HAP-1 (cell line): ENCODE data around the gene OSBPL2.

ENCODE experiments used
- DNase-seq, 2 experiments: peaks; one replicate each; pipeline ENCODE4 v3.0.0-alpha.2; 2016 to 2020; ENCODE audit warnings: low spot score in 2 of 2
- H3K27me3 ChIP-seq: fragments of 250-450 bp; sonication (Bioruptor Pico); 2 replicates; pipeline ENCODE4 v1.5.1; 2020; ENCODE audit warnings: low read depth, mild to moderate bottlenecking, moderate library complexity
- H3K36me3 ChIP-seq: fragments of 250-450 bp; sonication (Bioruptor Pico); replicated peaks from 2 replicates; pipeline ENCODE4 v1.5.1; 2020; ENCODE audit warnings: mild to moderate bottlenecking
- H3K4me1 ChIP-seq: fragments of 250-450 bp; sonication (Bioruptor Pico); 2 replicates; pipeline ENCODE4 v1.5.1; 2020; ENCODE audit warnings: mild to moderate bottlenecking
- H3K4me3 ChIP-seq: fragments of 250-450 bp; sonication (Bioruptor Pico); 2 replicates; pipeline ENCODE4 v1.5.1; 2020; ENCODE audit warnings: mild to moderate bottlenecking, moderate library complexity
- H3K9me3 ChIP-seq: fragments of 250-450 bp; sonication (Bioruptor Pico); 2 replicates; pipeline ENCODE4 v1.5.1; 2020; ENCODE audit warnings: mild to moderate bottlenecking, moderate library complexity
- in situ Hi-C: fragments of 300-500 bp; cut with MboI; formaldehyde crosslinking; loops from 3 replicates; pipeline ENCODE4 v1.14.3; 2020; ENCODE audit warnings: low sequenced_read_pairs, inconsistent platforms, mixed read lengths

Gene OSBPL2

DNA sequence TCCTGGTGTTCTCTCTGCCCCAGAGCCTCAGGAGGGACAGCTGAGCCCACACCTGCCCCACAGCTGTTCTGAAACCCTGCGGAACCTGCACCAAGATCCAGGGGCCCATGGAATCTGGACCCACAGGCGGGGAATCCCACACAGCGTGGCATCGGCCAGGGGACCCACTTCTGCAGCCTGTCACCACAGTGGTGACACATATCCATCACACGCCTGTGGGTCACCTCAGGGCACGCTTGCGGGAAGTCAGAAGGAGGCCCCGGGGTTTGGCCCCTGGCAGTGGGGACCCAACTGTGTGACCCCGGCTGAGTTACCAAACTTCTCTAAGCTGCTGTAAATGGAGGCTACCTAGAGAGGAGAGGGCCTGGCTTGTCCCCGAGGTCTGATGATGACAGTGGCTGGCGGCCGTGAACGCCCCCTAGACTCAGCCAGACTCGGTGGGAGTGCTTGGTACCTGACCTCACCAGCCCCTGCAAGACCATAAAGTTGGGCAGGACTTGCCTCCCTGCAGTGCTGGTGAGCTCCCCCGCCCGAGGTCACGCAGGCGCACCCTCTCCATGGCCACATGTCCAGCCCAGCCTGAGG is 16.0 kb upstream of the OSBPL2 start:
- in situ Hi-C loops, result no loop called here
- Histone ChIP-seq H3K4me1 (no peaks in the 10 kb centered on the region), H3K27me3 (peaks cover 69% of the 10 kb centered on the region), H3K9me3 (no peaks in the 10 kb centered on the region), H3K36me3 (no peaks in the 10 kb centered on the region), H3K4me3 (no peak overlapping the region)
- DNase-seq, result no peak

DNA sequence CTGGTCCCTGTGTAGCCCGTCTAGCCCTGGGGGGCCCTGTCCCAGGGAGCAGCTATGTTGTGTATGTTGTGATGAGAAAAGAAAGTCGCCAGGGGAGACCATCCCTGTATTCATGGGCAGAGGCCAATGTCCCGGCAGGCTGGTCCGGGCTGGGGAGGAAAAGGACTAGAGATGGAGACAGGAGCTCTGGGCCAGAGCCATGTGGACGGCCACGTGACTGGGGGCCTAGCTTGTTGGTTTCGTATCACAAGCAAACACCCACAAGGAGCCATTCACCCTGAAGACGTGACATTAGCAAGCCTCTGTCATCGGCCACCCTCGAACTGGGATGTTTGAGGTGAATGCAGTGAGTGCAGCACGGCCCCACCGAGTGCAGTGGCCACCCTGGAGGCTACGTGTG is 15.3 kb upstream of the OSBPL2 start:
- Histone ChIP-seq H3K9me3 (no peaks in the 10 kb centered on the region), H3K27me3 (peaks cover 63% of the 10 kb centered on the region), H3K4me3 (no peak overlapping the region), H3K4me1 (no peaks in the 10 kb centered on the region), H3K36me3 (no peaks in the 10 kb centered on the region)
- in situ Hi-C loops, result no loop called here
- no peak for DNase-seq

DNA sequence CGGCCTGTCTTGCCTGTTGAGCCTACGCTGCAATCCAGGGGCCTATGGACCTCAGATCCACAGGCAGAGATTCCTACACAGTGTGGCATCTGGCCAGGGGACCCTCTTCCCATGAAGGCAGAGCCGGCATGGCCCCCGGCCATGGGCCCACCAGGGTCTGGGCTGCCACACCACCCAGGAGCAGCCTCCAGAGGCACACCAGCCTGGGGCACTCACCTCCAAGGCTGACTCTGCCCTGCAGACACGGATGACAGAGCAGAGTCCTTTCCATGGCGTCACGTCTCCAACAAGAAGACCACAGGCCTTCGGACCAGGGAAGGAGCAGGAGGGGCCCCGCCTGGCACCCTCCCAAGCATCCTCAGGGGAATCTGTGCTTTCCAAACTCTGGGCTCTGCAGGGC is 14.8 kb upstream of the OSBPL2 start:
- in situ Hi-C loops, result no loop called here
- peaks cover 57% of the 10 kb centered on the region for H3K27me3 ChIP-seq
- no peaks in the 10 kb centered on the region for H3K36me3 ChIP-seq
- H3K9me3 ChIP-seq, result no peaks in the 10 kb centered on the region
- DNase-seq, result no peak
- no peak overlapping the region for H3K4me3 ChIP-seq
- H3K4me1 ChIP-seq, result no peaks in the 10 kb centered on the region

DNA sequence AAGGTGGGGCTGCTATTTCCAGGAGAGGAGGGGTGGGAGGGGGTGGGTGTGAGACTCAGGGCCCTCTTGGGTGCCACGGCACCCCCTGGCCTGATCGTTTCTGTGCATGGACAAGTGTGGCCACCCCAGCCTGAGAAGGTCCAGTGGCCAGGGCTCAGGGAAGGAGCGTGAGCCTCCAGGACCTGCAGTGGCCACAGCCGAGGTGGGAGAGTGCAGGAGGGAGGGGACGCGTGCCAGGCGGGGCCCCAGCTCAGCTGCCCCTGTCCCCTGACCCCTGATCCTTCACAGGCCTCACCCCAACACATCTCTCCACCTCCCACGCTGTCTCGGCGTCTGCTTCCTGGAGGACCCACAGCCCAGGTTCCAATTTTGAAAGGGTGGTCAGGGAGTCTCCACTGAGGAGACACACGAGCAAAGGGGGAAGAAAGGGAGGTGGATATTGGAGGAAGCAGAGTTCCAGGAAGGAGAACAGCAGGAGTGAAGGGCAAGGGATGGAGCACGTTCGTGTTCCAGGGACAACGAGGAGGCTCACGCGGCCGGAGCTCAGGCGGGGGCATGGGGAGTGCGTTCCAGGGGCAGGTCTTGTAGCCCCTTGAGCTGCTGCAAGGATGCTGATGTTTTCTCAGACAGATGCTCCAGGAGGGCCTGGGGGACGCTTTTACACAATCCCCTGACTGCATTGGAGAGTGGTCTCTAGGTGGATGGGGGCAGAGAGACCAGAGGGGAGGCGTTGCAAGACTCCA is 14.0 kb upstream of the OSBPL2 start:
- DNase-seq, result no peak
- Histone ChIP-seq H3K36me3 (no peaks in the 10 kb centered on the region), H3K27me3 (peaks cover 49% of the 10 kb centered on the region), H3K4me3 (no peak overlapping the region), H3K4me1 (no peaks in the 10 kb centered on the region), H3K9me3 (no peaks in the 10 kb centered on the region)
- in situ Hi-C loops, result no loop called here

DNA sequence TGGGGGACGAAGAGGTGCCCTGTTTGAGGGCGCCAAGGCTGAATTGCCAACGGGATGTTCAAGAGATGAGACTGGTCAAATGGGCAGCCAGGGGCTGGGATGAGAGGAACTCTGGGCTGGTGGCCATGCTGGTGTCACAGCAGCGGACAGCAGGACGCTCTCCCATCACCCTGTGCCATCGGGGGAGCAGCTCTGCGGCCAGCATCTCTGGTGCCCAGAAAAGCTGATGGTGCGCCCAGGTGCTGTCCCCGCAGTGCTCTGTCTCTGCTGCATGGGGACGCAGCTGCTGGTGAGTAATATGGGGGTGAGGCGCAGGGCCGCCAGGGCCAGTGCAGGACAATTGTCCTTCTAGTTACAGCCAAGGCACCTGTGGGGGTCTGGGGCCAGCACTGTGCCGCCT is 13.3 kb upstream of the OSBPL2 start:
- Histone ChIP-seq H3K4me3 (no peak overlapping the region), H3K36me3 (no peaks in the 10 kb centered on the region), H3K4me1 (no peaks in the 10 kb centered on the region), H3K9me3 (no peaks in the 10 kb centered on the region), H3K27me3 (peaks cover 46% of the 10 kb centered on the region)
- in situ Hi-C loops, result no loop called here
- DNase-seq, result no peak

DNA sequence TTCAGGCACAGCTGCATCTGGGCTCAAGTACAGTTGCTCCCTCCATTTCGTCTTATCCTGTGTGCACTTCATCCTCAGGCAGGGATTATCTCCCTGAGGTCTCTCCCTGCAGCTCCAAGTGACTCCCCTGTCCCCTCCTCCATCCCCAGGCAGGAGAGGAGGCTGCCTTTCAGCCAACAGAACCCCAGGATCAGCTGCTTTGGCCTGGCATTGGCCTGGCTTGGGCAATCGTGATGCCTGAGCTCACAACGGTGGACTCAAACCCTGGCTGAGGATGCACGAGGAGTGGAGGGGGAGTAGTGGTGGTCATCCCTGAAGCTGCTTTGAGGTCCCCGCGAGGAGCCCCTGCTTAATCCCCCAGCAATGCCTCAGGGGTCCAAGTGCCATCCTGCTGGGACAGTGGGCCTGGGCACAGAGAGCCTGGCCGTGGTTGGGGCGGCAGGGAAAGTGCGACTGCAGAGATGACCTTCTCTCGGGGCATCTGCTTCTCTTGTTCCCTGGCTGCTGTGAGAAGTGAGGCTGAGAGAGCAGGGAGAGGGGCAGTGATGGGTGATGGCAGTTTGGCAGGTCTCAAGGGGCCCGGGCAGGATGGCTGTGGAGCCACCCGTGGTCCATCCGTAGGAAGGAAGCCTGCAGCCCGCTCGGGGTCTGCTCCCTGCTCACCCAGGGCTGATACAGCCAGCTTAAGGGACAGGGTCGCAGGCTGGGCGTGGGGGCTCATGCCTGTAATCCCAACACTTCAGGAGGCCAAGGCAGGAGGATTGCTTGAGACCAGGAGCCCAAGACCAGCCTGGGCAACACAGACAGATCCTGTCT is 12.3 kb upstream of the OSBPL2 start:
- no peak overlapping the region for H3K4me3 ChIP-seq
- peaks cover 41% of the 10 kb centered on the region for H3K27me3 ChIP-seq
- H3K36me3 ChIP-seq, result no peaks in the 10 kb centered on the region
- H3K4me1 ChIP-seq, result no peaks in the 10 kb centered on the region
- no peaks in the 10 kb centered on the region for H3K9me3 ChIP-seq
- DNase-seq, result no peak
- in situ Hi-C loops, result no loop called here

DNA sequence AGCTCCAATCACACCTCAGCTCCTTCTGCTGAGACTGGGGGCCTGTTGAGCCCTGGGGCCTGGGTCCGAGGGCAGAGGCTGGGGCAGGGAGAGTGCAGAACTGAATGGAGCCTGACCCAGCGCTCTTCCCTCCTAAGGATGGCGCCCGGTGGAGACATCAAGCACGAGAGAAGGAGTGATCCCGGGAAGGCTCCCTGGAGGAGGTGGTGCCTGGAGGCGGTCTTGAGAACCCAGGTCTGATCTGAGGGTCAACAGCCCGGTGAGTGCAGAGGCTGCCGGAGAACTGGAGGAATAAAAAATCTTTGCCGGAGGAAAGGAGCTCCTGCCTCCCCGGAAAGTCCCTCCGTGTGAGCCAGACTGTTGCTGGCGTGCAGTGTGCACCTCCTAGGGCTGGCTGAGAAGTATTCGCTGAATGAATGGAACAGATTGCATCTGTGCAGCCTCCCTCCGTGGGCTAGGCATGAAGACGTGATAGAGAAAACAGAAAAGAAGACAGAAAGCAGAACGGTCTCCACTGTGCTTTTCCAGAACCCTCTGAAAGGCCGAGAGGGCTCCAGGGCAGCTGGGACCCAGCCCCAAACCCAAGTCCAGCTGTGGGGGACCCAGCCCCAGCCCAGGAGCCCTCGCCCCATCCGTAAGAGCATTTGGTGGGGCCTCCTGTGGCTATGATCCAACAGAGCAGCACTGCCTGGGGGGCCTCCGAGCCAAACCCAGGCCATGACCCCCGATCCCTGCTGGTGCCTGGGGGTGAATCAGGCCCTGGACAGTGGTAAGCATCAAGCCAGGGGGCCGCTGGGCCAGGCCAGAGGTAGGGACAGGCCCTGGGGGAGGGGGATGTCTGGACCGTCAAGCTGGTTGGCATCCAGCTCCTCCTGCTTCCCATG is 11.4 kb upstream of the OSBPL2 start:
- Histone ChIP-seq H3K4me3 (no peak overlapping the region), H3K27me3 (peaks cover 33% of the 10 kb centered on the region), H3K9me3 (no peaks in the 10 kb centered on the region), H3K4me1 (no peaks in the 10 kb centered on the region), H3K36me3 (no peaks in the 10 kb centered on the region)
- in situ Hi-C loops, result no loop called here
- DNase-seq, result no peak

DNA sequence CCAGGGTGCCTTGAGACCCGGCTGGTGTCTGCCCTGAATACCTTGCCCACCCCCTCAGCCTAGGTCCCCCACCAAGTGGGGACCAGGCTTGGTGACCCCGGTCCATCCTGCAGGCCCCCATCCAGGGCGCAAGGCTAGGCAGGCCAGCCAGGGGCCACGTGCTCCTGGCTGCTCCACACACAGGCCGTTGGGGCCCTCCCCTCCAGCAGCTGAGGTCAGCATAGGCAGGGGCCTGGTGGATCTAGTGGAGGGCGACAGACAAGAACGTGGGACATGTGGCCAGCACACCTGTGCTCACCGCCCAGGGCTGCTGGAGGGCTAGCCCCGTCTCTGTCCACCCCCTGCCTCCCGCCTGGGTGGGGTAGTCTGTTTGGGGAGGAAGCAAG is 10.7 kb upstream of the OSBPL2 start:
- DNase-seq, result no peak
- in situ Hi-C loops, result no loop called here
- H3K4me1 ChIP-seq, result no peaks in the 10 kb centered on the region
- peaks cover 28% of the 10 kb centered on the region for H3K27me3 ChIP-seq
- no peaks in the 10 kb centered on the region for H3K36me3 ChIP-seq
- H3K9me3 ChIP-seq, result no peaks in the 10 kb centered on the region
- no peak overlapping the region for H3K4me3 ChIP-seq

DNA sequence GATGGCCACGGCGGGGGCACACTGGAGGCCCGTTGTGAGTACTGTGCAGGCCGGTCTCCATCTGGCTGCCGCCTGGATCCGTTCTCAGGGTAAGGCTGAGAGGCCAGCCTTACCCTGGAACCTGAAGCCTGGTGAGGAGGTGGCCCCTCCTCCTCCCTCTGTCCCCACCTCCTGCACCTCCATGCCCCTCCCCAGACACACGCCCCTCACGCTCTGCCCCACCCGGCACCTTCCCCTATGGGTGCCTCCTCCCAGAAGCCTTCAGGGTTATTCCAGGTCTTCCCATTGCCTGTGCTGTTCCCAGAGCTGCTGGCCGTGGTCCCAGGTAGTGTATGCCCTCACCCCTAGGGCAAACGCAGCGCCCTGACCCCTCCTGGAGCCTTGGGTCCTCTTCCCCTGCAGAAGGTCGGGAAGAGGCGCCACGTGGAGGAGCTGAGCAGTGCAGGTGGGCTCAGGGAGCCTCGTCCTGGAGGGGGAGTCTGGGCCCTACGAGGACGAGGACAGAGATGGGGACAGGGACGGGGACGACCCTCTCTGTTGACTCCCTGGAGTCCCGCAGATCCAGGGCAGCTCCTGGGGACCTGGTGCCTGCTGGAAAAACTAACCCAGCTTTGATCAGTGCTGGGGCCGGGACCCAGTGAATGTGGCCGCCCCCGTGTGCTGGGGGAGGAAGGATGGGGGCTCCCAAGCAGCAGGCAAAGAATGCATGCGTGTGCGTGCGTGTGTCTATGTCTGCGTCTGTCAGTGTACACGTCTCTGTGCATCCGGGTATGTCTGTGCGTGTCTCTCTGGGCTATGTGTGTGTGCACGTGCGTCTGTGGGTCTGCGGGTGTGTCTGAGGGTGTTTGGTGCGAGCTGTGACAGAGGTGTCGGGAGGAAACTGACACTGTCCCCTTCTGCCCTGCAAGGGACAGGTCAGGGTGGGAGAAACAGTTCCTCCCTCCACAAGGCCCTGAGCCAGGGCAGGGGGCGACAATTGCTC is 10.1 kb upstream of the OSBPL2 start:
- Histone ChIP-seq H3K27me3 (peaks cover 21% of the 10 kb centered on the region), H3K36me3 (no peaks in the 10 kb centered on the region), H3K4me3 (no peak overlapping the region), H3K9me3 (no peaks in the 10 kb centered on the region), H3K4me1 (no peaks in the 10 kb centered on the region)
- in situ Hi-C loops, result no loop called here
- no peak for DNase-seq

DNA sequence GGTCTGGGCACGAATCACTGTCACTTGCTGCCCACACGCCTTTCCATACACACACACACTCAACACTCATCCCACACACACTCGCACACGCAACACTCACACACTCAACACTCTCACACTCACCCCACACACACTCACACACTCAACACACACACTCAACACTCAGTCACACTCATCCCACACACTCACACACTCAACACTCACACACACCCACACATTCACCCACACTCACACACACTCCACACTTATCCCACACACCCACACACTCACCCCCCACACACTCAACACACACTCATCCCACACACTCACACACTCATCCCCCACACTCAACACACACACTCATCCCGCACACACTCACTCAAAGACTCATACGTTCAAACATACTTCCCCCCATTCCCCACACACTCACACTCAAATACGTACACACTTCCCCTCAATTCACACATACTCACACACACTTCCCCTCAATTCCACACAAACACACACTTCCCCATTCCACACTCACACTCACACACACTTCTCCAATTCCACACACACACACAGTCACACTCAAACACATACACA is 9.3 kb upstream of the OSBPL2 start:
- Histone ChIP-seq H3K9me3 (no peaks in the 10 kb centered on the region), H3K27me3 (peaks cover 21% of the 10 kb centered on the region), H3K4me1 (no peaks in the 10 kb centered on the region), H3K4me3 (no peak overlapping the region), H3K36me3 (no peaks in the 10 kb centered on the region)
- in situ Hi-C loops, result no loop called here
- DNase-seq, result no peak

DNA sequence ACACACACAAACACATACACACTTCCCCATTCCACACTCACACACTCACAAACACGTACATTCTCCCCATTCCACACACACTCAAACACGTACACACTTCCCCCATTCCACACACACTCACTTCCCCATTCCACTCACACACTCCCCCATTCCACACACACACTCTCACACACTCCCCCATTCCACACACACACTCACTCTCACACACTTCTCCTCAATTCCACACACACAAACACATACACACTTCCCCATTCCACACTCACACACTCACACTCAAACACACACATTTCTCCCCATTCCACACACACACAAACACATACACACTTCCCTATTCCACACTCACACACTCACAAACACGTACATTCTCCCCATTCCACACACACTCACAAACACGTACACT is 8.7 kb upstream of the OSBPL2 start:
- Histone ChIP-seq H3K9me3 (no peaks in the 10 kb centered on the region), H3K4me1 (no peaks in the 10 kb centered on the region), H3K36me3 (no peaks in the 10 kb centered on the region), H3K4me3 (no peak overlapping the region), H3K27me3 (peaks cover 21% of the 10 kb centered on the region)
- in situ Hi-C loops, result no loop called here
- no peak for DNase-seq

DNA sequence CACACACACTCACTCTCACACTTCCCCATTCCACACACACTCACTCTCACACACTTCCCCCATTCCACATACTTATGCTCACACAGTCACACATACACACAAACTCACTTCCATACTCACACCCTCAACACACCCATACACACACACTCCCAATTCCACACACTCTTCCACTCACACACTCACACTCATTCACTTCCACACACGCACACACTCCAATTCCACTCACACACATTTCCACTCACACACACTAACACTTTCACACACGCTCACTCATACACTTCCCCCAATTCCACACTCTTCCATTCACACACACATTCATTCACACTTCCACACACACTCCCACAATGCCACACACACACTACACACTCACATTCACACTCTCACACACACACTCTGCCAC is 8.0 kb upstream of the OSBPL2 start:
- in situ Hi-C loops, result no loop called here
- no peaks in the 10 kb centered on the region for H3K4me1 ChIP-seq
- H3K36me3 ChIP-seq, result no peaks in the 10 kb centered on the region
- no peak overlapping the region for H3K4me3 ChIP-seq
- H3K27me3 ChIP-seq, result peaks cover 15% of the 10 kb centered on the region
- H3K9me3 ChIP-seq, result no peaks in the 10 kb centered on the region
- DNase-seq, result no peak
